Dermis microvascular lymphatic vessel endothelial cell (primary cell): Measurements from ENCODE around the gene CLIP3. TPM values are rescaled to one million over a fixed set of nuclear protein-coding genes. Genes with fewer than 3 reads are reported as not detected.
"Not testable (repeated sequence)": the region's sequence is repeated elsewhere in the genome, so short reads cannot be mapped to it uniquely, and the experiment has no call there.

Source experiments
- DNase-seq, 2 donors: peaks; one replicate each; pipeline versions ENCODE4 v3.0.0 to v3.0.0-alpha.2; 2010; ENCODE audit warnings: low read depth in 2 of 2
- total RNA-seq: library from RNA; depleted of rRNA; stranded (reverse); fragments of >200 nt; gene quantifications from 2 replicates; pipeline ENCODE4 v1.2.1, GENCODE V29; 2014

Gene CLIP3, protein sequence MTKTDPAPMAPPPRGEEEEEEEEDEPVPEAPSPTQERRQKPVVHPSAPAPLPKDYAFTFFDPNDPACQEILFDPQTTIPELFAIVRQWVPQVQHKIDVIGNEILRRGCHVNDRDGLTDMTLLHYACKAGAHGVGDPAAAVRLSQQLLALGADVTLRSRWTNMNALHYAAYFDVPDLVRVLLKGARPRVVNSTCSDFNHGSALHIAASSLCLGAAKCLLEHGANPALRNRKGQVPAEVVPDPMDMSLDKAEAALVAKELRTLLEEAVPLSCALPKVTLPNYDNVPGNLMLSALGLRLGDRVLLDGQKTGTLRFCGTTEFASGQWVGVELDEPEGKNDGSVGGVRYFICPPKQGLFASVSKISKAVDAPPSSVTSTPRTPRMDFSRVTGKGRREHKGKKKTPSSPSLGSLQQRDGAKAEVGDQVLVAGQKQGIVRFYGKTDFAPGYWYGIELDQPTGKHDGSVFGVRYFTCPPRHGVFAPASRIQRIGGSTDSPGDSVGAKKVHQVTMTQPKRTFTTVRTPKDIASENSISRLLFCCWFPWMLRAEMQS
- 1.3 and 6.1 TPM in 2 replicates for total RNA-seq

- DNase-seq = peak in 1 of 2 donors; percentile 67
These were observed at the start of gene CLIP3 for GRCh38 chr19:36032251-36033104. CLIP3 (minus strand) TSS chr19:36032873; CDS start chr19:36032357, 516 bp downstream.

- no peak for DNase-seq
These were observed 49.2 kb upstream of the CLIP3 start for GRCh38 chr19:36081894-36082293.

DNA sequence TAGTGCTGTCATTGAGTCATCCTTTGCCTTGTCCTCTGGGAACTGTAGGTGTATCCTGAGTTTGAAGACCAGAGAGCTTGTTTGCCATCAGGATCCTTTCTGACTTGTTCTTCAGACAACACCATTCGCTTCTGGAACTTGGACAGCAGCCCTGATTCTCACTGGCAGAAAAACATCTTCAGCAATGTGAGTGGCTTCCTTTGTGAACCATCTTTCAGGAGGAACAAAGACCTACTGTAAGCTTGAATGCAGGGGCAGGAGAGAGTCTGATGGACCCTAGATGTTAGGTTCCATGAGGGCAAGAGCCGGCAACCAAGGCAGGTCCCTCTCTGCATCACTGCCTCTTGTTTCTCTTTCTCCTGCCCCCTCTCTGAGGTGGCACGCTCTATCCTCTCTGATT lies 48.7 kb upstream of the CLIP3 start:
- no peak for DNase-seq

DNA sequence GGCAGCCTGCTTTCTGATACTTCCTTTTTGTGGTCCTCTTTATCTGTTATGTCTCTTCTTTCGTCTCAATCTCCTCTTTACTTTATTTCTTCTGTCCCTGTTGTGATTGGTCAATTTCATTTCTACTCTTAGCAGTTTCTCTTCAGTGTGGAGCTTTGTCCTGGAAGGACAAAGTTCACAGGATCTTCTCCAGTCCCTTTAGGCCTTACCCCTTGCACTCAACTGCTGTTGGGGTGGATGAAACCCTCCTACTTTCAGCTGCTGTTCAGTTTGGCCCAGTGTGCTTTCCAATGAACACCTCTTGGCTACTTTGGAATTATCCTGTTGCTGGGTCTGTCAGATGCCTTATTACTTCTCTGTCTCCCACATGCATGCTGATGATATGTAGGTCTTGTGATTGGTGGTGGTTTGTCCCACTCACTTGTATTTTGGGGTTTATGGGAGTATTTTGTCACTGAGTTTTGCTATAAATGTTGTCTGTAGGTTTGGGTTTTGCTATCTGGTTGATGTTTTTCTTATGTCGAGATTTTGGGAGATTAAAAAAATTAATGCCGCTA lies 46.8 kb upstream of the CLIP3 start:
- no peak for DNase-seq

GRCh38 chr19:36073121-36073876 lies 40.6 kb upstream of the CLIP3 start:
- no peak for DNase-seq

GRCh38 chr19:36072081-36072480 lies 39.4 kb upstream of the CLIP3 start:
- DNase-seq = no peak

DNA sequence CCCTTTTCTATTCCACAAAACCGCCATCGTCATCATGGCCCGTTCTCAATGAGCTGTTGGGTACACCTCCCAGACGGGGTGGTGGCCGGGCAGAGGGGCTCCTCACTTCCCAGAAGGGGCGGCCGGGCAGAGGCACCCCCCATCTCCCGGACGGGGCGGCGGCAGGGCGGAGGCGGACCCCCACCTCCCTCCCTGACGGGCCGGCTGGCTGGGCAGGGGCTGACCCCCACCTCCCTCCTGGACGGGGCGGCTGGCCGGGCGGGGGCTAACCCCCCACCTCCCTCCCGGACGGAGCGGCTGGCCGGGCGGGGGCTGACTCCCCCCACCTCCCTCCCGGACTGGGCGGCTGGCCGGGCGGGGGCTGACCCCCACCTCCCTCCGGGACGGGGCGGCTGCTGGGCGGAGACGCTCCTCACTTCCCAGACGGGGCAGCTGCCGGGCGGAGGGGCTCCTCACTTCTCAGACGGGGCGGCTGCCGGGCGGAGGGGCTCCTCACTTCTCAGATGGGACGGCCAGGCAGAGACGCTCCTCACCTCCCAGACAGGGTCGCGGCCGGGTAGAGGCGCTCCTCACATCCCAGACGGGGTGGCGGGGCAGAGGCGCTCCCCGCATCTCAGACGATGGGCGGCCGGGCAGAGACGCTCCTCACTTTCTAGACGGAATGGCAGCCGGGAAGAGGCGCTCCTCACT lies 36.3 kb upstream of the CLIP3 start:
- DNase-seq = not testable (repeated sequence)

GRCh38 chr19:36067681-36068080 lies 35.0 kb upstream of the CLIP3 start:
- DNase-seq = no peak

DNA sequence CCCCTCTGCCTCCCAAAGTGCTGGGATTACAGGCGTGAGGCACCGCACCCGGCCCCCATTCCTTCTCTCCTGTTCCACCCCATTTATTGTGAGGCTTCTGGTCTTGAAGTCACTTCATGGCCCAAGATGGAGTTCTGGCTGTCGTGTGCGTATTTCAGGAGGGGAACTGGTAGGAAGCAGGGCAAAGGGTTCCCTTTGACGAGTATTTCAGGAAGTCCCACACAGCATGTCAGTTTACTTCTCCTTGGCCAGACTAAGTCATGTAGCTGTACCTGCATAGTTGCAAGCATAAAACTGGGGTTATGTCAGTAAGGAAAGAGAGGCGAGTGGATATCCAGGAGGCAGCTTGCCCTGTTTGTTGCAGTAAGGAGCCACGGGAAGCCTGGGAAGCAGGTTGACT lies 32.2 kb upstream of the CLIP3 start:
- no peak for DNase-seq

DNA sequence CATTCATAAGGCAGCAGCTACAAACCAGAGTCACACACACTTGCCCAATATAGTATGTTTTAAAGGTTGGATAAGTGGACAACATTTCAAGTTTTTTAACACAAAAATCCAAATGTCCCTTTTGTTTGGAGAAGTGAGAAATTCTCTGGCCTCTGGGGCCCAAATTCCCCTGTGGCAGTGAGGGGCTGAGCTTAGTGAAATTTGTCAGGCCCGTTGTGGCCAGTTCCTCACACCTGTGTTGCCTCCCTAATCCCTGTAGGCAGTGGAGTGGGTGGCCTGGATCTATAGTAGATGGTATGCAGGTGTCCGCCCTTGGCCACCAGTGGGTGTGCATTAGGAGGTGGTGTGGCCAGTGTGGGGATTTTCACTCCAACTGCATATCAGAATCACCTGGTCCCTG lies 28.7 kb upstream of the CLIP3 start:
- DNase-seq = no peak

DNA sequence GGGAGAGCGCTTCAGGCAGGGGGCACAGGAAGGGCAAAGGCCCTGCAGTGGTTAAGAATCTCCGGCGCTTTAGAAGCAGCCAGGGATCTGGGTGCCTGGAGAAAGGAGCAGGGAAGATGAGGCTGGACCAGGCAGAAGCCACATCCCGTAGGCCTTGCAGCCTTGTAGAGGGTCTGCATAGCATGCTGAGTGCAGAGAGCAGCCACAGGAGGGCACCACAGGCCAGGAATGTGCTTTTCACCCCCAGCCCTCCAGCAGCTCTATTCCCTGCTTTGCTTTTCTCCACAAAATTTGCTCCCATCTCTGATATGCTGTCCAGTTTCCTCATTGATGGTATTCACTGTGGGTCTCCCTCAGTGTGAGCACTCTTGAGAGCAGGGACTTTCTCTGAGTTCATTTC lies 27.8 kb upstream of the CLIP3 start:
- peak; percentile 64 to 79 for DNase-seq

- DNase-seq = no peak
These were observed 26.7 kb upstream of the CLIP3 start for GRCh38 chr19:36059180-36059910.

DNA sequence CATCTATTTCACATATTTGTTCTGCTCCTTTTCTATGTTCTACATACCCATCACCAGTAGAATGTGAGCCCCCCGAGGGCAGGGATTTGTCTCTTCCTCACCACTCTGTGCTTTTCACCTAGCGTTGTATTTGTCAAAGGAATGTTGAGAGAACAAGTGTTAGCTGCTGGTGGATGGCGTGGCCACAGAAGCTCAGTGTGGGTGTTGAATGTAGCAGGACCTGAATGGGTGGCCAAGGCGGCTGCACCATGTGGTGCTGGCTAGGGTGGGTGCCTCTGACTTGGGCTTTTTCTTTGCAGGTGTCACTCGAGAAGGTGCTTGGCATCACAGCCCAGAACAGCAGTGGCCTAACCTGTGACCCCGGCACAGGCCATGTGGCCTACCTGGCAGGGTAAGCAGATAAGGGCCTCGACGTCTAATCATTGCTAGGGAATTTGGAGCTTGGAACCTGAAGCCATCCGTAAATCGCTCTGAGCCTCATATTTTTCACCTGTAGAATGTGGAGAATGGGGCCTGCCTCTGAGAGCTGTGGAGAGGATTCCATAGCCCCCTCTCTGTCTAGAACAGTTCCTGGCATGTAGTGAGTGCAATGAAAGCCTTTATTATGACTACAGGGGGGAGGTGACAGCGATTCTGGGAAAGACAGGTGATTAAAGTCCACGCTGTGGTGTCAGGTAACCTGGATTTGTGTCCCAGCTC lies 26.0 kb upstream of the CLIP3 start:
- DNase-seq = no peak

DNA sequence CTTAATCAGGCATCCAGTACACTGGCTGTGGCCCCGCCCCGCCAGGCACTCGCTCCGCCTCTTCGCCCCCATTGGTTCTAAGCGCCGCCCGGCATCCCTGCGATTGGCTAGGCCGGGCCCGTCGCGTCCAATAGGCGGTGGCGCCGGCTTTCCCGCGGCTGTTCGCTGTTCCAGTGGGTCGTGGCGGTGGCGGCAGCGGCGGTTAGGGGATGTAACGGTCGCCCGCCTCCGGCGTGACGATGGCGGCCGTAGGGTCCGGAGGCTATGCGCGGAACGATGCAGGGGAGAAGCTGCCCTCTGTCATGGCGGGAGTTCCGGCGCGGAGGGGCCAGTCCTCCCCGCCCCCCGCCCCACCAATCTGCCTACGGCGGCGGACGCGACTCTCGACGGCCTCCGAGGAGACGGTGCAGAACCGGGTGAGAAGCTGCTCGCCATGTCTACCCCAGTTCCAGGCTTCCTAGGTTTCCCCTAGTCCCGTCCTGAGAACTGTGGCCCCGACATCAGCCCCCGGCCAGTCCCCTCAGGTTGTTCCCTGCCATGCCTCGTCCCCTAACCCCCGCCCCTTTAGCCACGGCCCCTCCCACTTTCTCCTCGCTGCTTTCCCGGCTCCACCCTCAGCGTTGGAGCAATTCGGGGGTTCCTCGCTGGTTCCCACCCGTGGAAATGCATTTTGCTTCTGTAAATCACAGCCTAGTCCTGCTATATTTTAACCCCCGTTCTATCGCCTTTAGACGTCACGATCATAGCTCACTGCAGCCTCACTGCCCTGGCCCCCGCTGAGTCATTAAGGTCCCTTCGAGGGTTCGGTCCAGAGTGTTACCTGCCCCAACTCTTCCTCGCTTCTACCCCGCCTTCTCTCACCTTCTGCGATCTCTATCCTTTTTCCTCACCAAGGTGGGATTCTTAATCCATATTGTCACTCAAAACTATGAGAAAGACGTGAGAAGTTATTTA lies 22.3 kb upstream of the CLIP3 start, which contains the start of gene WDR62:
WDR62 (plus strand) TSS at position 165 of the 954 bp plus-strand sequence; CDS start at position 240, 75 bp downstream.
- DNase-seq = peak; percentile 80 to 95

- DNase-seq = peak; percentile 98 to 100
These were observed 21.6 kb upstream of the CLIP3 start, which contains the start of gene THAP8 for GRCh38 chr19:36054119-36054732. THAP8 (minus strand) TSS chr19:36054285; CDS start chr19:36054217, 68 bp downstream.

- DNase-seq = no peak
These were observed 19.0 kb upstream of the CLIP3 start for GRCh38 chr19:36051637-36052036.

GRCh38 chr19:36051236-36051635 lies 18.6 kb upstream of the CLIP3 start:
- DNase-seq = peak in 1 of 2 donors; percentile 19
